ENCODE results near the gene UNC13B. TPM values are rescaled to one million over a fixed set of nuclear protein-coding genes. Genes with fewer than 3 reads are reported as not detected.

Gene UNC13B
- total and polyA plus RNA-seq, 2 experiments from 2014 or later, result 8.7 to 52.1 TPM

DNA sequence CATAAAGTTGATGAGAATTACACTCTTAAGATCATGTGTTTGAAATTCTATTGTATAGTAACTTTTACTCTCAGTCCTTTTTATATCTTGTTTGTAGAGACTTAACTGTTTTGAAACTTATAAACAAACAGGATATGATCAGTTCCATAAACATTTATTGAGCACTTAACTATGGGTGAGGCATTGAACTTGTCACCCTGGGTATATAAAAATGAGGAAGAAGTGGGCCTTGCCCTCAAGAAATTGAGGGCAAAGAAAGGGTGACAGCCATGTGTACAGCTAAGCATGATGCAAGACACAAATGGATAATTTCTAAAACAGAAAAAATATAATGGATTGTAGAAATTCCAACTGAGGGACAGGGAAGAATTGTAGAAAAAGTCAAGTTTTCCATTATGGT lies 15.7 kb downstream of the UNC13B start (continued):
- TF ChIP-seq, protein P1, sequence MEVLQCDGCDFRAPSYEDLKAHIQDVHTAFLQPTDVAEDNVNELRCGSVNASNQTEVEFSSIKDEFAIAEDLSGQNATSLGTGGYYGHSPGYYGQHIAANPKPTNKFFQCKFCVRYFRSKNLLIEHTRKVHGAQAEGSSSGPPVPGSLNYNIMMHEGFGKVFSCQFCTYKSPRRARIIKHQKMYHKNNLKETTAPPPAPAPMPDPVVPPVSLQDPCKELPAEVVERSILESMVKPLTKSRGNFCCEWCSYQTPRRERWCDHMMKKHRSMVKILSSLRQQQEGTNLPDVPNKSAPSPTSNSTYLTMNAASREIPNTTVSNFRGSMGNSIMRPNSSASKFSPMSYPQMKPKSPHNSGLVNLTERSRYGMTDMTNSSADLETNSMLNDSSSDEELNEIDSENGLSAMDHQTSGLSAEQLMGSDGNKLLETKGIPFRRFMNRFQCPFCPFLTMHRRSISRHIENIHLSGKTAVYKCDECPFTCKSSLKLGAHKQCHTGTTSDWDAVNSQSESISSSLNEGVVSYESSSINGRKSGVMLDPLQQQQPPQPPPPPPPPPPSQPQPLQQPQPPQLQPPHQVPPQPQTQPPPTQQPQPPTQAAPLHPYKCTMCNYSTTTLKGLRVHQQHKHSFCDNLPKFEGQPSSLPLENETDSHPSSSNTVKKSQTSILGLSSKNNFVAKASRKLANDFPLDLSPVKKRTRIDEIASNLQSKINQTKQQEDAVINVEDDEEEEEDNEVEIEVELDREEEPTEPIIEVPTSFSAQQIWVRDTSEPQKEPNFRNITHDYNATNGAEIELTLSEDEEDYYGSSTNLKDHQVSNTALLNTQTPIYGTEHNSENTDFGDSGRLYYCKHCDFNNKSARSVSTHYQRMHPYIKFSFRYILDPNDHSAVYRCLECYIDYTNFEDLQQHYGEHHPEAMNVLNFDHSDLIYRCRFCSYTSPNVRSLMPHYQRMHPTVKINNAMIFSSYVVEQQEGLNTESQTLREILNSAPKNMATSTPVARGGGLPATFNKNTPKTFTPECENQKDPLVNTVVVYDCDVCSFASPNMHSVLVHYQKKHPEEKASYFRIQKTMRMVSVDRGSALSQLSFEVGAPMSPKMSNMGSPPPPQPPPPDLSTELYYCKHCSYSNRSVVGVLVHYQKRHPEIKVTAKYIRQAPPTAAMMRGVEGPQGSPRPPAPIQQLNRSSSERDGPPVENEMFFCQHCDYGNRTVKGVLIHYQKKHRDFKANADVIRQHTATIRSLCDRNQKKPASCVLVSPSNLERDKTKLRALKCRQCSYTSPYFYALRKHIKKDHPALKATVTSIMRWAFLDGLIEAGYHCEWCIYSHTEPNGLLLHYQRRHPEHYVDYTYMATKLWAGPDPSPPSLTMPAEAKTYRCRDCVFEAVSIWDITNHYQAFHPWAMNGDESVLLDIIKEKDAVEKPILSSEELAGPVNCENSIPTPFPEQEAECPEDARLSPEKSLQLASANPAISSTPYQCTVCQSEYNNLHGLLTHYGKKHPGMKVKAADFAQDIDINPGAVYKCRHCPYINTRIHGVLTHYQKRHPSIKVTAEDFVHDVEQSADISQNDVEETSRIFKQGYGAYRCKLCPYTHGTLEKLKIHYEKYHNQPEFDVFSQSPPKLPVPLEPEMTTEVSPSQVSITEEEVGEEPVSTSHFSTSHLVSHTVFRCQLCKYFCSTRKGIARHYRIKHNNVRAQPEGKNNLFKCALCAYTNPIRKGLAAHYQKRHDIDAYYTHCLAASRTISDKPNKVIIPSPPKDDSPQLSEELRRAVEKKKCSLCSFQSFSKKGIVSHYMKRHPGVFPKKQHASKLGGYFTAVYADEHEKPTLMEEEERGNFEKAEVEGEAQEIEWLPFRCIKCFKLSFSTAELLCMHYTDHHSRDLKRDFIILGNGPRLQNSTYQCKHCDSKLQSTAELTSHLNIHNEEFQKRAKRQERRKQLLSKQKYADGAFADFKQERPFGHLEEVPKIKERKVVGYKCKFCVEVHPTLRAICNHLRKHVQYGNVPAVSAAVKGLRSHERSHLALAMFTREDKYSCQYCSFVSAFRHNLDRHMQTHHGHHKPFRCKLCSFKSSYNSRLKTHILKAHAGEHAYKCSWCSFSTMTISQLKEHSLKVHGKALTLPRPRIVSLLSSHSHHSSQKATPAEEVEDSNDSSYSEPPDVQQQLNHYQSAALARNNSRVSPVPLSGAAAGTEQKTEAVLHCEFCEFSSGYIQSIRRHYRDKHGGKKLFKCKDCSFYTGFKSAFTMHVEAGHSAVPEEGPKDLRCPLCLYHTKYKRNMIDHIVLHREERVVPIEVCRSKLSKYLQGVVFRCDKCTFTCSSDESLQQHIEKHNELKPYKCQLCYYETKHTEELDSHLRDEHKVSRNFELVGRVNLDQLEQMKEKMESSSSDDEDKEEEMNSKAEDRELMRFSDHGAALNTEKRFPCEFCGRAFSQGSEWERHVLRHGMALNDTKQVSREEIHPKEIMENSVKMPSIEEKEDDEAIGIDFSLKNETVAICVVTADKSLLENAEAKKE (CRISPR knock-in tag; IDR thresholded peaks at IDR 0.05), result no peak
- TF ChIP-seq EZH2 (IDR thresholded peaks at IDR 0.05; ENCODE audit: low read depth, unreplicated experiment), result no peak

DNA sequence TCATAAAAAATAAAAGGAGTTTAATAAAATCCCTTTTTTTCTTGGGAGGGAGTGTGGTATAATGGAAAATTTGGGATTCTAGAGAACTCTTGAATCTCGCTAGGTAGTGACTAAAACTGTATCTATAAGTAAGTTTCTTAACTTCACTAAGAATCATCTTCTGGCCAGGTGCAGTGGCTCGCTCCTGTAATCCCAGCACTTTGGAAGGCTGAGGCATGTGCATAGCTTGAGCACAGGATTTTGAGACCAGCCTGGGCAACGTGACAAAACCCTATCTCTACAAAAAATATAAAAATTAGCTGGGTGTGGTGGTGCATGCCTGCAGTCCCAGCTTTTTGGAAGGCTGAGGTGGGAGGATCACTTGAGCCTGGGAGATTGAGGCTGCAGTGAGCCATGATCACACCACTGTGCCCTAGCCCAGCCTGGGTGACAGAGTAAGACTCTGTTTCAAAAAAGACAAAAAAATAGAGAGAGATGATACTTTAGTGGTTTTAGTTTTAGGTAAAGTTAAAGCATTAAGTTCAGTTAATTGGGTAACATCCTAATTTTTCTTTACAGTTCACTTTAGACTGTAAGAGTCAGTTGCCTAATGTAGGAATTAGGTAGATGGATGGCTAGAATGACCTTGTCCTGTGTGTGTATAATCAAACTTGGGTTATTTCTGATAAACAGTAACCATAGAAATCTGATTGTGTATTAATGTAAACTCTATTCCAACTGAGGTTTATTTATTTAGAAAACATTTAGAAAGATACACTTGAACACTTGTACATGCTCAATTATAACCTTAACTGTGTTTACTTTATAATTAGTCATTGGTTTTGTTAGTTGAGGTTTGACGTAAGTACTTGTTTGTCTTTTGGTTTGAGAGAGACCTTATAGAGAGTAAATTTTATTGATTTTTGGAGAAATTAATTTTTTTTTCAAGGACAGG lies 17.8 kb downstream of the UNC13B start:
- H3K27ac ChIP-seq (ENCODE audit: low read depth), result no peak overlapping the region
- peaks cover 30% of the 10 kb centered on the region for H3K36me3 Mint-ChIP-seq (ENCODE audit: low read depth)
- no peaks in the 10 kb centered on the region for H3K4me1 ChIP-seq (ENCODE audit: insufficient read depth)
- peaks cover 38% of the 10 kb centered on the region for H3K9me3 Mint-ChIP-seq
- H2AFZ ChIP-seq, result no peak overlapping the region
- no peaks in the 10 kb centered on the region for H3K36me3 ChIP-seq (ENCODE audit: insufficient read depth)
- no peaks in the 10 kb centered on the region for H4K20me1 ChIP-seq (replicated peaks; ENCODE audit: insufficient read depth)
- H3F3A ChIP-seq (replicated peaks; ENCODE audit: low read depth), result no peaks in the 10 kb centered on the region
- H3K9me2 ChIP-seq (ENCODE audit: insufficient read depth), result no peaks in the 10 kb centered on the region
- H3K4me3 Mint-ChIP-seq, result no peak overlapping the region
- TF ChIP-seq ZNF114 (CRISPR knock-in tag; IDR thresholded peaks at IDR 0.05) (no peak), STAT1 (IDR thresholded peaks at IDR 0.05; ENCODE audit: unreplicated experiment) (no peak), EZH2phosphoT487 (IDR thresholded peaks at IDR 0.05; ENCODE audit: unreplicated experiment) (no peak), CREB1 (CRISPR knock-in tag; IDR thresholded peaks at IDR 0.05; ENCODE audit: low read depth) (no peak), JUNB (IDR thresholded peaks at IDR 0.05; ENCODE audit: unreplicated experiment) (no peak), POLR2AphosphoS5 (IDR thresholded peaks at IDR 0.05; ENCODE audit: low read depth) (no peak), NANOG (IDR thresholded peaks at IDR 0.05; ENCODE audit: borderline replicate concordance) (no peak), ZNF331 (CRISPR knock-in tag; IDR thresholded peaks at IDR 0.05; ENCODE audit: low read depth) (no peak)
- peaks cover 1% of the 10 kb centered on the region for H3K27me3 Mint-ChIP-seq (ENCODE audit: insufficient read depth, low read depth, poor library complexity)
- H3K4me2 ChIP-seq, result no peak overlapping the region
- H3K27me3 ChIP-seq (ENCODE audit: insufficient read depth), result no peaks in the 10 kb centered on the region
- no peak for ATAC-seq
- DNase-seq (ENCODE audit: low spot score), result no peak
- H3K4me1 Mint-ChIP-seq, result no peaks in the 10 kb centered on the region
- H3K4me3 ChIP-seq, result no peak overlapping the region
- peaks cover 40% of the 10 kb centered on the region for H3K79me2 ChIP-seq (replicated peaks; ENCODE audit: insufficient read depth)
- H3K27ac Mint-ChIP-seq, result no peak overlapping the region
